Dermis microvascular lymphatic vessel endothelial cell (primary cell): Measurements from ENCODE around the gene TSPAN3. TPM values are rescaled to one million over a fixed set of nuclear protein-coding genes. Genes with fewer than 3 reads are reported as not detected.

ENCODE experiments used
- DNase-seq, 2 donors: peaks; one replicate each; pipeline versions ENCODE4 v3.0.0 to v3.0.0-alpha.2; 2010; ENCODE audit warnings: low read depth in 2 of 2
- total RNA-seq: library from RNA; depleted of rRNA; stranded (reverse); fragments of >200 nt; gene quantifications from 2 replicates; pipeline ENCODE4 v1.2.1, GENCODE V29; 2014

Gene TSPAN3
- total RNA-seq, 1 donor from 2014 or later, result 195 TPM

DNA sequence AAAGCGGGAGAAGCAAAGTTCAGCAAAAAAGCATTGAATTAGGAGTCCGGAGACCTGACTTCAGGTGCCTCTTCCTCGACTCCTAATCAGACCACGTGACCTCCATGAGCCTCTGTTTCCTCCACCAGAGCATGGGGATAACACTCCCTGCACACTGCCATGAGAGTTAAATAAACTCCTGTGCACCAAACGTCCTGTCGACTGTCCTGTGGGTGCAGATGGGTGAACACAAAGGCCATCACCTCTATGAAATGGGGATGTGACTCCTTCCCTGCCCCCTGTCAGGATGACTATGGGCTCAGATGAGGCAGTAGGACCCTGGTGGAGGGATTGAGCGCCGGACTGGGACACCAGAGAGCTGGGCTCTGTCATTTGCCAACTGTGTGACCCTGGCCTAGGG, 13.5 kb upstream of the TSPAN3 start:
- DNase-seq, result no peak

DNA sequence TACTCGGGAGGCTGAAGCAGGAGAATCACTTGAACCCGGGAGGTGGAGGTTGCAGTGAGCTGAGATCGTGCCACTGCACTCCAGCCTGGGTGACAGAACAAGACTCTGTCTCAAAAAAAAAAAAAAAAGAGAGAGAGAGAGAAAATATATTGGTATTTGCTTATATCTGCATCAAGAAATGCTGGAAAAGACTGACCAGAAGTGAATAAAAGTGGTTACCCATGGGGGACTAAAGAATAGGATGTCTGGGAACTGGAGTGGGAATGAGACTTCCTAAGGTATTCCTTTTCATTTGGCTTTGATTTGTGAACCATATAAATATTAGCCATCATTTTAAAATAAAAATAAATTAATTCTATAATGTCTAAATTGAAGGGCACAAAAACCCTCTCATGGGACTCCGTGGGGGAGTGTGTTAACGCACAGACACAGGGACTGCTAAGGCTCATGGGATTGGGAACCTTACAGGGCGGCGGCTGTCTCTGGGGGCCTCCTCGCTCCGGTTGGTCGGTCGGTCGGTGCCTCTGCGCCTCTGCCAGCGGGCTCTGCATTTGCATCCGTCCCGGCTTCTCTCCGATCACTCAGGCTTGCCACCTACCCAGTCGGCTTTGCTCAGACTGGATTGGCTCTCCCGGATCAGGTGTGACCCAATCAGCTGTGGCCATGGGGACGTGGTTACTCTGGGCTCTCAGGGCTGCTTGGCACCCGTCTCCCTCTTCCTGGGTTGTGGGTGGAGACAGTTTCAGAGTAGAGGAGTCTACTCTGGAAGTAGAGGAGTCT, 12.7 kb upstream of the TSPAN3 start:
- DNase-seq, result peak in 1 of 2 donors; percentile 70

DNA sequence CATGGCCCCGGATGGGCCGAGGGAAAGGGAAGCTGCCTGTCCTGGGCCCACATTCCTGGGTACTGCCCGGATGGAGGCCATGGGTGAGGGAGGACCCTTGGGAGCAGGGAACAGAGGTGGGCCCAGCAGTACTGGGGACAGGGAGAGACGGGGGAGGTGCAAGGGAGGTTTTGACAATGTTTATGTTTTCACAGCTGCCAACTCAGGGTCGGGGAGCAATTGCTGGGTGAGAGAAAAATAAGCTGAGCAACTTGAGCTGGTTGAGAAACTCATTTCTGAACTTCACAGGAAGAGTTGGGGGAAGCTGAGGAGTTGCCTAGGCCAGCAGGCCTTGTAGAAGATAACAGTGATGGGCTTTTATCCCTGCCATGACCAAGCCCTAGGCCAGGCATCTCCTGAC, 11.1 kb upstream of the TSPAN3 start:
- DNase-seq, result no peak

DNA sequence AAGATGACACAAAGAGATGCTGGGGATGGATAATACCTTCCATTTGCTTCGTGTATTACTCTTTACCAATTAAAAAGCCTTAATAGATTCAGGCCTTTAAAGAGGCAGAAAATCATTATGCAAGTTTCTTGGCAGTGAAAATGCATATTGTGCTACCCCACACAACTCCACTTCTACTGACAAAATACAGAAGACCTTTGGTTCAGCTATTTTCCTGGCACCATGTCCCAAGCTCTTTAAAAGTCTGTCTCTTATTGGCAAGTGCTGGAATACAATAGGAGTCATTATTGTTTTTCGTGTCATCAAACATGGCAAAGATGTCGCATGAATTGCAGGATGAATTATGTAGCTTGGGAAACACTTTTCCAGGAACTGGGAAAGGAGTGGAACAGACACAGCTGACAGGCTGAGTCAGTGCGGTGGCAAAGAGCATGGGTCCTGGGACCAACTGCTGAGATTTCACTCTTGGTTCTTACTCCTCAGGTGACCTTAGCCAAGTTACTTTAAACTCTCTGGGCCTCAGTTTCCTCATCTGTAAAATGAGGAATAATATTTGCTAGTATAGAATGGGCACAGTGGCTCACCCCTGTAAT, 5.5 kb upstream of the TSPAN3 start:
- DNase-seq, result no peak

DNA sequence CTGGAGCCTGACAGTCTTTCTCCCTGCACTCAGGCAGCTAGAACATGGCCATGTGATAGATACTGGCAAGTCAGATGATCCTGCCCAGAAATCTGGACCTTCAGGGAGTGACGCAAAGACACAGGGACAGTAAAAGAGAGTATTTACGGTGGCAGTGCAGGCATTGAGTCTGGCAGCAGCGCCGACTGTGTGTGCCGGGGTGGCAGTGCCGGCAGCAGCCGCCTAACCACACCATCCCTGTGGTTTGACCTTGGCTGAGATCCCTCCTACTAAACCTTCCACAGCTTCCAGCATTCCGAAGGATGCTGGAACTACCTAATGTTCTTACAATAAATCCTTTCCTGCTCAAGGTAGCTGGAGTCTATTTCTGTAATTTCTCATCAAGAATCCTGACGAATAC, 4.6 kb upstream of the TSPAN3 start:
- DNase-seq, result no peak

DNA sequence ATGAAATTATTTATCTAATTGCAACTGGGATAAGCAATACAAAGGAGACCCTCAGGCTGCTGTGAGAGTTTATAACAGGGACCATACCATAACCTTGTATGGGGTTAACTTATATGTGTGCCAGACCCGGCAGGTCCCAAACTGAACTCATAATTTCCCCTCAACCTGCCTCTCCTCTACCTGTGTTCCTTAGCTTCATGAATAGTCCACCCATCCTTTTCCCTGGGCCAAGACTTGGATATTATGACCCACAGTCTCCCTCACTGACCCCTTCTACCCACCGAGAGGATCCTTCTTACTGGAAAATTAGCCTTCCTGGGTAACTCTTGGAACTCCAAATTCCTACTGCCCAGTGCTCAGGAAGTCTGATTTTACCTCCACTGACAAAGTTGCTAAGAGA, 3.4 kb upstream of the TSPAN3 start:
- DNase-seq, result no peak

DNA sequence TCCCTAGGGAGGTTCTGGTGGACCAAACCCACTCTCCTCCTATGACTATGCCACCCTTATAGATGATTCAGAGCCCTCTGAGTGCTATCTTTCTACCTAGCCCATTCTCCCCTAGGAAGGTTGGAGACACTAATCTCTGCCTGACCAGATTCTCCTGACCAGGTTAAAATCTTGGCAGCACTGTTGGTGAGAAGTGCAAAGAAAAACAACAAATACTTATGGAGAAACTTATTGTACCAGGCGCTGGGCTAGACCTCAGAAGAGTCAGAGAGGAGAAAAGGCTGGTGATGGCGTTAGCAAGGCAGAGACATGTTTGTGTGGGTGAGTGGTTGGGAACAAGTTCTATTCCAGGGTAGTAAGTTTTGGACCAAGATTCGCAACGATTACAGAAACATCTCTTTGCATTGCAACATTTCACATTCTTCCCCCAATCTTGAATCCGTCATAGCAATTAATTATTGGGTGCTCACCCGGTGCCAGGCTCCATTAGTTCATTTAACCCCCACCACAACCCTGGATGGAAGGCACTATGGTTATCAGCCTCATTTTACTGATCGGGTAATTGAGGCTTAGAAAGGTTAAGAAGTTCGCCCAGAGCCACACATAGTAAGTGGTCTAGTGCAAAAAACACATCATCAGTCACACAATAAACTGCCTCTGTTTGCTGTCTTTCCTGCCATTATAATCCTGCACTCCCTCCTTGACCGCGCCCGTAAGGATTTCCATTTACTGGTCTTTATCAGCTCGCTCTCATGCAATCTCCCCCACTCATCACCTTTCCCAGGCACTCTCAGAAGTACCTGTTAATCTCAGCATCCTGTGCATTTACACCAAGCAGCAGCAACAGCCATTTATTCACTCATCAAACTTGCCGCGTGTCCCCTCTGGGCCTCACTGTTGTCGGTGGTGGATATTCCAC, 655 bp upstream of the TSPAN3 start:
- no peak for DNase-seq

DNA sequence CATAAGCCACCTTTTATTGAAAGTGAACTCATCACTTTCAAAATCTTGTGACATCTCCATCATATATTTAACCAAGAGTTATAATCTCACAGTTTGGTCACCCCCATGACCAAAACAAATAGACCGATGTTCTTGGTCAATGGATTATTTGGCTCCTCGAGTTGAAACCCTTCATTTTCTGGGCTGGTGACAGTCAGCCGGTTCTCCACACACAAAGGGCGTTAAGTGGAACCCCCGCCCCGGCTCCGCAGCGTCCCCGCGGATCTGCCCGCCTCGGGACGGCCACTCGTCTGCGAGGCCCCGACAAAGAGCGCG, 772 bp downstream of the TSPAN3 start:
- no peak for DNase-seq

DNA sequence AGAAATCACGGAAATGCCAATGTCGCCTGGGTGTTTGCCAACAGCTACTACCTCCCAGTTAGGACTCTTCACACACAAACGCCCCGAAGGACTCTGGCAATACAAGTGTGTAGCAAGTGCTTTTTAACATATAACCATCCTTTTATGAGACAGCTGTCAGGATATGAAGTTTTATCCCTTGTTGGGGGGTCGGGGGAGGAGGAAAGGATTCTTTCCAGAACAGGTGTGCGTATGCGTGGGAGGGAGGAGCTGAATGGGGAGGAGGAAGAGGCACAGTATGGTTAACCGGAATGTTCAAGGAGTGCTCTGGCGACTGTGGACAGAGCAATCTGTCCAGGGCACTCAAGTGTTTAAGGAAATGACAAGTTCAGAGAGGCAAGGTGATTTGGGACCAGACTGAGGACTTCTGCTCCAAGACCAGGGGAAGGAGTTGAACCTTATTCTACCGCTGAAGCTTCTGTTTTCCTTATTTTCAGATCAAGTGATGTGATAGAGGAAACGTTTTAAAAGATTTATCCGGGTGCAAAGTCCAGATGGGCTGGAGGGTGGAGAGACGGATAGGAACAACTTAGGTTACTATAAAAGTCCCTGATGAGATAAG, 1.3 kb downstream of the TSPAN3 start:
- DNase-seq, result peak in 1 of 2 donors; percentile 38

DNA sequence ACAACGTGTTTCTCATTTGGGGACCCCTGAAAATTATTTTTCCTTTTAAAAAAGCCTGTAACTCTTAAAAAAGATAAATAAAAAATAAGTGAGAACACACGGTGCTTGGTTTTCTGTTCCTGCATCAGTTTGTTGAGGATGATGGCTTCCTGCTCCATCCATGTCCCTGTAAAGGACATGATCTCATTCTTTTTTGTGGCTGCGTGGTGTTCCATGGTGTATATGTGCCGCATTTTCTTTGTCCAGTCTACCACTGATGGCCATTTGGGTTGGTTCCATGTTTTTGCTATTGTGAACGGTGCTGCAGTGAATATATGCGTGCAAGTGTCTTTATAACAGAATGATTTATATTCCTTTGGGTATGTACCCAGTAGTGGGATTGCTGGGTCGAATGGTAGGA, 2.3 kb downstream of the TSPAN3 start:
- DNase-seq, result no peak

DNA sequence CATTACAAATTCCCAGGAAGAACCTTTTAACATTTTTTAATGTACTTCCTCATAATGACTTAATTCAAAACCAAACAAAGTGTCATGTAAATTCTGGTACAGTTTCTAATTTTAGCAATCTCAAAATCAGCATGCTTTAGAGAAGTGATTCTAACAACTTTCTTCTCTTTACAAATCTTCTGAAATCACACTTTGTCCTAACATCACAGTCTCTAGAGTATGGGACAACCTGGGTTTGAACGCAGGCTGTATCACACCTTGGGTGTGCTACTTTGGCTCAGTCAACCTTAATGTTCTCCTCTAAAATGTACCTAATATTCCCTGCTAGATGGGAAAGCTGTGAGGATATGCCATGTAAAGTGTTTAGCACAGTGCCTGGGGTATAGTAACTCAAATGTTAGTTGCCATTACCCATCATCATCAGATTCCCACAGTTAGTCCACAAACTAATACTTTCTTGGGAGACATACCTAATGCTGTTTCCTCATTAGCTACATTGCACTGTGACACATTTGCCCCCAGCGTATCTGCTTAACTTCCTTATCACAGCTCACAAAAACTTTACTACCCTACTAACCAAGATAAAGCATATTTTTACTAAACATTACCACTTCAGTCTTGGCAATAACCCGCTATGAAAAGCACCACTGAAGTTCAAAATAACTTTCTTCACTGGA, 3.1 kb downstream of the TSPAN3 start:
- DNase-seq, result no peak

DNA sequence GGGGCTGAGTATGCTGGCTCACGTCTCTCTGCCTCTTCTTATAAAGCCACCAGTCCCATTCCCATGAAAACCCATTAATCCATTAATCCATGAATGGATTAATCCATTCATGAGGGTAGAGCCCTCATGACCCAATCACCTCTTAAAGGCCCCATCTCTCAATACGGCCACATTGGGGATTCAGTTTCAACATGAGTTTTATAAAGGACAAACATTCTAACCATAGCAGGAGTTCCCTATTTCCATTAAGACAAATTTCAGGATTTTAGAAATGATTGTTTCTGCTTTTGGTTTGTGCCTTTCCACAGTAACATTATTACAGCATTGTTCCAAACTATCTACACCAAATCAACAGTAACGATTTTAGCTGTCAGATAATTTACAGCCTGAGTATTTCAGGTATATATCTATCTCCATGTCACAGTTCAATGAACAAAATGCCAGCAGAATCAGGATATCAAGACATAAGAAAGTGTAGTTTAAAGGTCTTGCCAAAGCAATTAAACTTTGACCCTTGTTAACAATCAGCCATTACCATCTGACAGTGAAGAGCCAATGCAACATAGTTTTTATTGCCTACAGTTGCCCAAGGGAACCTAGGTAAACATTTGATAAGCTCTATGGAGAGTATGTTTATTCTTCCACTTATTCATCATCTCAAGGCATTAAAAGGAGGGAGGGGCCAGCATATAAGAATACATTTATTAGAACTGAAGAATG, 3.8 kb downstream of the TSPAN3 start:
- DNase-seq, result peak in 1 of 2 donors; percentile 69

DNA sequence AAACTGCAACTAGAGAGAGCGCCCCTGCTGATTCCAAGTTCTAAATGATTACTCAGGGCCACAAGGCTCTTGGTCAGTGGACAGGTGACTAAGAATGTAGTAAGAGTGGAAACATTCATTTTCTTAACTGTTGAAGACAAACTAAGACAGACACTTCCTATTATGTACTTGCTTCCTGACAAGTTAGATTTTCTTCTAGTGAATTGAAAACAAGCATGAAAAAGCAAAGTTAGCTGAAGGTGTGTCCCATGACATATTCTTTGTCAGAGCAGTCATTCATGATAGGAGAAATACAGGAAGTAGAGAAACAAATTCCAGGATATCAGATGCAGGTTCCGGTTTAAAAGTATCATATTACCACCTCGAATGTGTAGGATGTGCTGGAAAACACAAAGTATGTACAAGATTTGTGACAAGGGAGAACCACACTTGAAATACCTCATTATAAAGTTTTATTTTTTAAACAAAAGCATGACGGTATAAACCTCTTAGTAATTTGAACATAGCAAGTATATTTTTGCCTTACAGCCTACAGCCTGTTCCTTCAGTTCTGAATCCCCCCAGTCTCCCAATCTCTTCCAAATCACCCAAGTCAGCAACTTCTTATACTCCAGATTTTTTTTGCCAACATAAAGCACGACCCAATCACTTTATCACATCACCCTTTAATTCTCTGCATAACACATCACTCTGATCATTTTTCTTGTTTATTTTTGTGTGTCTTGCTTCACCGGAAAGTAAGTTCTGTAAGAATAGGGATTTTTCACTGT, 6.2 kb downstream of the TSPAN3 start:
- peak; percentile 61 to 88 for DNase-seq

DNA sequence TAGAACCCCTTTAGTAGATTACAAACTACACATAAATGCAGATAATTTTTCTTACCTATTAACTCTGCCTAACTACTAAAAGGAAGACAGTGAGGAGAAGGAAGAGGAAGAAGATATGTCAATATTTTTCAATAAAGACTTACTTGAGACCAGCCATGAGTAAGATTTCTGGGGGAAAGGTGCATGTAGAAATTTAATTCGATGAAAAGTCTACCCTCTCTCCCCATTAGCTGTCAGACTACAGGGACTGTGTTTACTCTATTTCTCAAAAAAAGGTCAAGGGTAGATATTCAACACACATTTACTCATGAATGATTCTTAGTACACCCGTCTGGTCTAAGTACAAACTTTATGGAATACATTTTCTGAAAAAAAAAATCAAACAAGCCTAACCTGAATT, 6.8 kb downstream of the TSPAN3 start:
- no peak for DNase-seq

DNA sequence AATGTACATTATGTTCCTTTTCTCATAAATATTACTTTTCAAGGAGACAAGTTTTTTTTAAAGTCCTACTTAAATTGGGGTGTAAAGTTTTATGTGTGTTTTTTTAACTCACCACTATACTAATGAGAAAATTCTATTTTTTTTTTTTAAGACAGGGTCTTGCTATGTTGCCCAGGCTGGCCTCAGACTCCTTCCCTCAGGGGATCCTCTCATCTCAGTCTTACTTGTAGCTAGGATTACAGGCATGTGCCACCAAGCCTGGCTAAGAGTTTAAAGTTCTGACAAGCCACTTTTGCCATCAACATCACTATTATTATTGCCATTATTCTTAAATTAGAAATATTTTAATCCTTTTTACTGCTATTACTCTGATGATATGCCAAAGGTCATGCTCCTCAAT, 7.7 kb downstream of the TSPAN3 start:
- DNase-seq, result no peak

DNA sequence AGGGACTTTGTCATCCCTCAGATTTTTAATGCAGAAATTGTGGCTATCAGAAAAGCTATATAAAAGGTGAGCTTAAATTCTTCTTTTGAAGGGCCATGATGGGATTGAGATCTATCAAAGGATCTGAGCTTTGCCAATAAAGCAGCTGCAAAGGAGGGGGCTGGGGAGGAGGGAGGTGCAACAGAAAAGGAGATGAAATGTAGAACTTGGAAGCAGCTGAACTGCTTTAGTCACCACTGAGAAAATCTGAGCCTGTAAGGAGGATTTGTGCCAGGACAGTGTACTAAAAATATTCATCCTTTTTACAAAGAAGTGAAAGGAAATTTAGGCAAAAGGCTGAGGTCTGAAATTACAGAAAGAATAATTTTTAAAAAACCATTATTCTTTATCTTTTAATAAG, 10.4 kb downstream of the TSPAN3 start:
- DNase-seq, result no peak

DNA sequence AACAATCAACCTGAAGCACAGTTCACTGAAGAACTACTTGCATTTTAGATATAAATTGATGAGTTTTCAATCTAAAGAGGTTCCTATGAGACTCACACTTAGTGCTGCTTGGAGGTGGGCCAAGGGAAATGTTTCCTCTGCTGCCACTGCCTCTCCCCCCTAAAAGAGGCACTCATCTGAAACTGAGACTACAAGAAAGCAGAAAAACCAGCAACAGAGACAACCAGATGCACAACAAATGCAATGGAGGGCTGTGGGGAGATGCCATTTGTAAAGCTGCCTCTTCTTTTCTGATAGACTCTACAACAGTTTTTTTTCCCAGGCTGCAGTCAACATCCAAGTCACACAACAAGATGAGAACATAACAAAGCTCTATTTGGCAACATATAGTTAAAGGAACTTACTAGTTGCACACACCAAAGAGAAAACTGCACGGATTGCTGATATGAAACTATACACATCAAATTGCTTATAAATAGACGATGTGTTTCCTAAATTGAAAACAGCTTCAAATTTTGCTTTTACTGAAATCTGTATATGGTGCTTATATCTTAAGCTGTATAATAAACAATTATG, 11.0 kb downstream of the TSPAN3 start:
- peak in 1 of 2 donors; percentile 45 for DNase-seq

DNA sequence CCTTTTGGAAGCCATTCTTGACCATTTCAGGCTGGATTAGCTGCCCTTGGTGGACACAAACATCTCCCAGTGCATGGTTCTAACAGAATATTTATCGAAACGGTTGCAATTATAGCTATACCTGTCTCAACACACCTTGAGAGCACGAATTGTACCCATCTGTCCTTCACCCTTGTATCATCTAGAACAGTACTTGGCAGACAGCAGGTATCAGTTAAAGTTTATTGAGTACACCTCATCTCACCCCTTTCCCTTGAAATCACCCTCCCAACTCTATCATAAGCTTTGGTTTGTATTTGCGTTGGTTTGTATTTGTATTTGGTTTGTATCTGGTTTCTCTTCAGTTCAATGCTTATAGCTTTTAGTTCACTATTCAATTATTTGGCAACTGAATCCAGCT, 12.4 kb downstream of the TSPAN3 start:
- DNase-seq, result no peak

DNA sequence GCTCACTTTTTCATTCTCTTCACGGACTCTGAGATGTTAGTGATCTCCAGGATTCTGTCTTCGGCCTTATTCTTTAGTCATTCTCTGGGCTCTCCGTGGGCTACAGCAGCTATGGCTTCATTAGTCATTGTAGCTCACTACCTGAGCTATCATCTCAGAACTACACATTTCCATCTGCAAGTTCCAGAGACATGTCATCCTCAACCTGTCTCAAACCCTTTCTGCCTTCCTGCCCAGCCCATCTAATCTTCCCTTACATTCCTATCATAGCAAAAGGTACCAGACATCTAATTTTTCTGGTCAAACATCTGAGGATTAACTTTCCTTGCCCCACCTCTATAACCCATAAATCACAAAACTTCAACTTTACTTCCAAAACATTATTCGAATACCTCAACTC, 13.2 kb downstream of the TSPAN3 start:
- DNase-seq, result no peak

DNA sequence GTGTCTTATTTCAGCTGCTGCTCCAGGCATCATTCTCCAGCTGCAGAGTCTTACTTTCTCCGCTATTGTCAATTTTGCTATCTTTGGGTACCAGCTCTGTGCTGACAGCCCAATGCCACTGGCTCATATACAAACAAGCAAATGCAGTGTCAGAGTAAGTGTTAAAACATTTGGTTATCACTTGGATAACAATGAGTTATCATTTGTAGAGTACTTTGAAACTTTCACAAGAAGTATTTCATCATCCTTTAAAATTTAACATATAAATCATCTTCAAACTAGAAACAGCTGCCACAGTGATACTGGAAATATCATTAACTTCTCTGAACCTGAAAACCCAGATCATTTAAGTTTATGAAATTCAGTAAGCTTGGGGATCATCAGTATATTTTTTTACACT, 13.8 kb downstream of the TSPAN3 start:
- no peak for DNase-seq
